ENCODE data around the gene SEMA6A. TPM values are rescaled to one million over a fixed set of nuclear protein-coding genes. Genes with fewer than 3 reads are reported as not detected.

Gene SEMA6A
- total and polyA plus RNA-seq, 2 of the 13 experiments (the other 11 are each of a cell fraction or from before 2014, with no cell fraction given) = 5.1 to 6.5 TPM

- peaks cover 2 to 7% of the 10 kb centered on the region in 2 experiments; a peak in 2 of 5 replicates for H3K36me3 ChIP-seq (replicated peaks in 1 of 2; ENCODE audit: control insufficient read depth in 1 of 2, insufficient read depth in 2 of 2, low read length in 2 of 2)
- TF ChIP-seq GLI4 (CRISPR knock-in tag; IDR thresholded peaks at IDR 0.05; ENCODE audit: borderline replicate concordance) = no peak
- TF ChIP-seq TCF12 (IDR thresholded peaks at IDR 0.05) = no peak
- TF ChIP-seq TCF12 (CRISPR knock-in tag; IDR thresholded peaks at IDR 0.05) = no peak
- no peak for TF ChIP-seq CEBPZ (IDR thresholded peaks at IDR 0.05; ENCODE audit: low read length)
- TF ChIP-seq PCBP1 (IDR thresholded peaks at IDR 0.05; ENCODE audit: borderline replicate concordance, low read depth, low read length) = no peak
- no peak for TF ChIP-seq GRHL1 (CRISPR knock-in tag; conservative IDR thresholded peaks at IDR 0.05)
- TF ChIP-seq GZF1 (CRISPR knock-in tag; IDR thresholded peaks at IDR 0.05) = no peak
- no peak for TF ChIP-seq SMC3 (IDR thresholded peaks at IDR 0.05; ENCODE audit: low read length)
- TF ChIP-seq MTF1 (CRISPR knock-in tag; IDR thresholded peaks at IDR 0.05) = no peak
- TF ChIP-seq PBX3 (CRISPR knock-in tag; IDR thresholded peaks at IDR 0.05; ENCODE audit: borderline replicate concordance) = no peak
- TF ChIP-seq ZNF543 (CRISPR knock-in tag; IDR thresholded peaks at IDR 0.05) = no peak
- in situ Hi-C loops (cut with HindIII; ENCODE audit: extremely low pct_ligation_motif_present, low pct_unique_long_range_greater_than_20kb) (no loop called here), intact Hi-C loops (cut with micrococcal nuclease; ENCODE audit: unreplicated experiment) (no loop called here)
- no peaks in the 10 kb centered on the region for H4K20me1 ChIP-seq (ENCODE audit: insufficient read depth, low read length)
- H3K79me2 ChIP-seq (ENCODE audit: insufficient read depth, low read length) = no peaks in the 10 kb centered on the region
- H3K4me3 ChIP-seq (replicated peaks in 1 of 3; ENCODE audit: insufficient read depth in 1 of 3, low read depth in 2 of 3, low read length in 3 of 3) = no peak overlapping the region
- ATAC-seq (no peak), DNase-seq (ENCODE audit: low spot score) (no peak), FAIRE-seq (no peak)
- no peak overlapping the region for H3K9ac ChIP-seq (ENCODE audit: insufficient read depth, low read depth, low read length)
- H2AFZ ChIP-seq (ENCODE audit: low read length) = no peak overlapping the region
- H3K27me3 ChIP-seq (ENCODE audit: control insufficient read depth in 1 of 2, insufficient read depth in 2 of 2, low read length in 2 of 2) = no peaks in the 10 kb centered on the region
- peaks cover 5% of the 10 kb centered on the region for H3K4me1 ChIP-seq (ENCODE audit: insufficient read depth, low read length)
- no peaks in the 10 kb centered on the region for H3K9me3 ChIP-seq (ENCODE audit: low read length)
- BruUV-seq (replicated peaks) = no TSS peak
- H3K27ac ChIP-seq (ENCODE audit: extremely low read length, insufficient read depth, low read length) = no peak overlapping the region
- ChIA-PET POLR2A (no interaction called here), CTCF (ENCODE audit: low intra/inter-chr PET ratio, low total read pairs) (no interaction called here)
- 79% methylated on average over 2 of the region's 2 CpGs for WGBS (ENCODE audit: low lambda C conversion rate)
- no peak overlapping the region for H3K4me2 ChIP-seq (ENCODE audit: low read depth, low read length)
These were observed 115.3 kb downstream of the SEMA6A start for GRCh38 chr5:116459301-116459700.

Data from HepG2 (cell line).